ENCODE measurements around the gene CCM2L. TPM values are rescaled to one million over a fixed set of nuclear protein-coding genes. Genes with fewer than 3 reads are reported as not detected.

Gene CCM2L
- total and polyA plus RNA-seq, 2 of the 4 experiments (the other 2 are of a cell fraction) = not detected

- intact Hi-C loops (cut with micrococcal nuclease) = no loop called here
- no peak for ATAC-seq (ENCODE audit: low read depth)
- no peak overlapping the region for H3K4me2 ChIP-seq (ENCODE audit: low read depth, low read length)
Observed at GRCh38 chr20:32006841-32007786, 3.1 kb upstream of the CCM2L start.

More at GRCh38 chr20:32006841-32007786, 3.1 kb upstream of the CCM2L start:
- Histone ChIP-seq H3K9me3 (ENCODE audit: control insufficient read depth, insufficient read depth, low read length) (no peaks in the 10 kb centered on the region), H4K20me1 (ENCODE audit: insufficient read depth, low read length) (no peaks in the 10 kb centered on the region), H3K4me3 (ENCODE audit: insufficient read depth, low read depth, low read length) (no peak overlapping the region), H4K5ac (ENCODE audit: low read depth, low read length) (no peak overlapping the region), H2BK20ac (ENCODE audit: low read depth, low read length) (no peak overlapping the region), H3K79me1 (ENCODE audit: low read depth in 1 of 2, low read length in 2 of 2) (no peaks in the 10 kb centered on the region), H3K27me3 (ENCODE audit: control insufficient read depth, insufficient read depth, low read length) (peaks cover 59% of the 10 kb centered on the region), H2AK5ac (ENCODE audit: low read depth, low read length) (no peak overlapping the region), H2BK5ac (ENCODE audit: low read depth, low read length, poor library complexity, severe bottlenecking) (no peak overlapping the region), H2AK9ac (replicated peaks; ENCODE audit: low read depth, low read length, poor library complexity) (no peak overlapping the region), H3K14ac (replicated peaks; ENCODE audit: low read depth, low read length) (no peak overlapping the region), H3K4ac (ENCODE audit: low read depth, low read length) (no peak overlapping the region), H4K91ac (ENCODE audit: insufficient read depth, low read depth, low read length) (no peak overlapping the region), H2BK15ac (ENCODE audit: low read depth, low read length) (no peak overlapping the region), H3K56ac (ENCODE audit: extremely low read depth, insufficient read depth, low read length) (no peak overlapping the region), H2BK120ac (ENCODE audit: low read depth, low read length) (no peak overlapping the region), H3K36me3 (ENCODE audit: control insufficient read depth, insufficient read depth, low read length) (no peaks in the 10 kb centered on the region), H3K9me1 (ENCODE audit: insufficient read depth, low read length) (no peaks in the 10 kb centered on the region), H3K23ac (ENCODE audit: low read depth, low read length) (no peak overlapping the region), H3K9ac (ENCODE audit: low read depth, low read length) (no peak overlapping the region), H3K18ac (ENCODE audit: low read depth, low read length) (no peak overlapping the region), H3K4me1 (ENCODE audit: control insufficient read depth, insufficient read depth, low read length) (no peaks in the 10 kb centered on the region), H3K27ac (ENCODE audit: insufficient read depth, low read length) (no peak overlapping the region), H2AFZ (replicated peaks; ENCODE audit: low read length, poor library complexity) (no peak overlapping the region), H4K8ac (ENCODE audit: low read depth in 2 of 2, low read length in 2 of 2) (no peak overlapping the region)
- dilution Hi-C loops (cut with HindIII; ENCODE audit: low sequenced_read_pairs, unreplicated experiment) = no loop called here
- TF ChIP-seq POLR2A (IDR thresholded peaks at IDR 0.05; ENCODE audit: low read depth, low read length) (no peak), MAZ (IDR thresholded peaks at IDR 0.05; ENCODE audit: borderline replicate concordance, low read depth, low read length) (no peak), RCOR1 (IDR thresholded peaks at IDR 0.05; ENCODE audit: insufficient replicate concordance, low read length) (no peak), CTCF (conservative IDR thresholded peaks at IDR 0.05; ENCODE audit: low read depth, low read length) (no peak), FOS (IDR thresholded peaks at IDR 0.05; ENCODE audit: low read depth, low read length) (no peak), RAD21 (IDR thresholded peaks at IDR 0.05; ENCODE audit: low read length) (no peak), ELK1 (IDR thresholded peaks at IDR 0.05; ENCODE audit: borderline replicate concordance, low read depth, low read length) (no peak), USF2 (IDR thresholded peaks at IDR 0.05; ENCODE audit: low read depth, low read length) (no peak), CEBPB (IDR thresholded peaks at IDR 0.05; ENCODE audit: low read depth, low read length) (no peak), RFX5 (IDR thresholded peaks at IDR 0.05; ENCODE audit: low read depth, low read length) (no peak)
- no TSS peak for BruUV-seq (replicated peaks)
- CTCF ChIA-PET = no interaction called here
- 0% methylated on average over 1 of the region's 8 CpGs; no CpG with 5 or more reads in 1 of the 2 experiments for WGBS, 2 experiments (ENCODE audit: extremely low coverage in 2 of 2, insufficient read length in 1 of 2)
- POLR2A ChIA-PET (ENCODE audit: unreplicated experiment) = no interaction called here
- no peak for DNase-seq
- in situ Hi-C loops (cut with MboI; ENCODE audit: low sequenced_read_pairs) = no loop called here
